Measurements from ENCODE around the gene SYT6.

DNA sequence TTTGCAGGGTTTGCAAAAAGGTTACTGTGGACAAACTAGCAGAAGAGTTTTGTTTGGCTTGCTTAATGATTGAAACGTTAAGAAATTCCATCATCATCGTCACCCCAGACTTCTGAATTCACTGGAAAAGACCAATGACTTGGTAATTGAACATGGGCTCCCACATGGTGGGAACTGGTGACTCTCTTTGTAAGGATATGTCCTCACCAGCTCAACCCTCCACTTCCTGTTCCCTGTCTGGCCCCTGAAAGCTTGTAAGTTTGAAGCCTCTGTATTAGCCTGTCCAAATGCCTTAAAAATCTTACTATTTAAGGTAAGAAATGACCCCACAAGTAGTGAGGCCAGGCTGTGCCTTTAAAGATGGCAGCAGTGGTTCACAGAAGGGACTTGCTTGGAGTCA, 9.7 kb downstream of the SYT6 start:
- no peak for TF ChIP-seq POLR2A (IDR thresholded peaks at IDR 0.05)
- TF ChIP-seq, protein P1, sequence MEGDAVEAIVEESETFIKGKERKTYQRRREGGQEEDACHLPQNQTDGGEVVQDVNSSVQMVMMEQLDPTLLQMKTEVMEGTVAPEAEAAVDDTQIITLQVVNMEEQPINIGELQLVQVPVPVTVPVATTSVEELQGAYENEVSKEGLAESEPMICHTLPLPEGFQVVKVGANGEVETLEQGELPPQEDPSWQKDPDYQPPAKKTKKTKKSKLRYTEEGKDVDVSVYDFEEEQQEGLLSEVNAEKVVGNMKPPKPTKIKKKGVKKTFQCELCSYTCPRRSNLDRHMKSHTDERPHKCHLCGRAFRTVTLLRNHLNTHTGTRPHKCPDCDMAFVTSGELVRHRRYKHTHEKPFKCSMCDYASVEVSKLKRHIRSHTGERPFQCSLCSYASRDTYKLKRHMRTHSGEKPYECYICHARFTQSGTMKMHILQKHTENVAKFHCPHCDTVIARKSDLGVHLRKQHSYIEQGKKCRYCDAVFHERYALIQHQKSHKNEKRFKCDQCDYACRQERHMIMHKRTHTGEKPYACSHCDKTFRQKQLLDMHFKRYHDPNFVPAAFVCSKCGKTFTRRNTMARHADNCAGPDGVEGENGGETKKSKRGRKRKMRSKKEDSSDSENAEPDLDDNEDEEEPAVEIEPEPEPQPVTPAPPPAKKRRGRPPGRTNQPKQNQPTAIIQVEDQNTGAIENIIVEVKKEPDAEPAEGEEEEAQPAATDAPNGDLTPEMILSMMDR (IDR thresholded peaks at IDR 0.05) = no peak
